ENCODE measurements around the gene KCNT2.

DNA sequence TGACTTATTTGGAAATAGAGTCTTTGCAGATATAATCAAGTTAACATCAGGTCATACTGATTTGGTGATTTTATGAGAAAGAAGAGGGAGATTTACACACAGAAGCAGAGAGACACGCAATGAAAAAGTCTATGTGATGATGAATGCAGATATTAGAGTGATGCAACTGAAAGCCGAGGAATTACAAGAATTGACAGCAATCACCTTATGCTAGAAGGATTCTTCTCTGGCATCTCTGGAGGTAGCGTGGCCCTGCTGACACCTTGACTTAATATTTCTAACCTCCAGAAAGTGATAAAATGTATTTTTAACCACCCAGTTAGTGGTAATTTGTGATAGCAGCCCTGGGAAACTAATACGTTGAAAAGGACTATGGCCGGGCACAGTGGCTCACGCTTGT is 29.4 kb upstream of the KCNT2 start:
- TF ChIP-seq, protein P1, sequence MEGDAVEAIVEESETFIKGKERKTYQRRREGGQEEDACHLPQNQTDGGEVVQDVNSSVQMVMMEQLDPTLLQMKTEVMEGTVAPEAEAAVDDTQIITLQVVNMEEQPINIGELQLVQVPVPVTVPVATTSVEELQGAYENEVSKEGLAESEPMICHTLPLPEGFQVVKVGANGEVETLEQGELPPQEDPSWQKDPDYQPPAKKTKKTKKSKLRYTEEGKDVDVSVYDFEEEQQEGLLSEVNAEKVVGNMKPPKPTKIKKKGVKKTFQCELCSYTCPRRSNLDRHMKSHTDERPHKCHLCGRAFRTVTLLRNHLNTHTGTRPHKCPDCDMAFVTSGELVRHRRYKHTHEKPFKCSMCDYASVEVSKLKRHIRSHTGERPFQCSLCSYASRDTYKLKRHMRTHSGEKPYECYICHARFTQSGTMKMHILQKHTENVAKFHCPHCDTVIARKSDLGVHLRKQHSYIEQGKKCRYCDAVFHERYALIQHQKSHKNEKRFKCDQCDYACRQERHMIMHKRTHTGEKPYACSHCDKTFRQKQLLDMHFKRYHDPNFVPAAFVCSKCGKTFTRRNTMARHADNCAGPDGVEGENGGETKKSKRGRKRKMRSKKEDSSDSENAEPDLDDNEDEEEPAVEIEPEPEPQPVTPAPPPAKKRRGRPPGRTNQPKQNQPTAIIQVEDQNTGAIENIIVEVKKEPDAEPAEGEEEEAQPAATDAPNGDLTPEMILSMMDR (IDR thresholded peaks at IDR 0.05) = no peak
- no peak for TF ChIP-seq POLR2A (IDR thresholded peaks at IDR 0.05)

Measured in esophagus squamous epithelium (tissue), 4 donors.